H1 (cell line): ENCODE measurements around the gene RANBP6. TPM values are rescaled to one million over a fixed set of nuclear protein-coding genes. Genes with fewer than 3 reads are reported as not detected.

Source experiments
- CTCF ChIA-PET: fragments of 300-600 bp; sonication (Branson Sonifier 250); formaldehyde crosslinking; loops from one replicate; lab custom pipeline; 2021; ENCODE audit not compliant: partially characterized antibody; lab: Charles Lee
- POLR2A ChIA-PET: fragments of 300-600 bp; sonication (Branson Sonifier 250); formaldehyde crosslinking; loops from one replicate; lab custom pipeline; 2021; ENCODE audit warnings: inconsistent platforms; ENCODE audit not compliant: partially characterized antibody; lab: Charles Lee
- DNase-seq, 2 experiments: peaks; one replicate each; pipeline versions ENCODE4 v3.0.0 to v3.0.0-alpha.2; 2010 to 2022; ENCODE audit warnings: low spot score in 2 of 2, low read depth in 1 of 2, mixed read lengths in 1 of 2
- FAIRE-seq: peaks from 2 replicates; lab custom pipeline; 2011; peaks lifted over from hg19 to GRCh38; lab: Jason Lieb, UNC
- H2AFZ ChIP-seq: 2 replicates; pipeline ENCODE4 v1.8.1; 2012; ENCODE audit warnings: low read length, inconsistent platforms
- H2AK5ac ChIP-seq: 2 replicates; pipeline ENCODE4 v1.6.1; 2013; ENCODE audit warnings: low read depth, low read length
- H2BK120ac ChIP-seq: replicated peaks from 2 replicates; pipeline ENCODE3; 2013; ENCODE audit warnings: low read depth, low read length, inconsistent platforms
- H2BK12ac ChIP-seq: 2 replicates; pipeline ENCODE4 v1.6.1; 2013; ENCODE audit warnings: low read depth, low read length
- H2BK15ac ChIP-seq: 2 replicates; pipeline ENCODE4 v1.6.1; 2013; ENCODE audit warnings: low read length
- H2BK20ac ChIP-seq: 2 replicates; pipeline ENCODE4 v1.6.1; 2013; ENCODE audit warnings: low read length
- H2BK5ac ChIP-seq: 2 replicates; pipeline ENCODE4 v1.6.1; 2013; ENCODE audit warnings: low read depth, low read length
- H3K14ac ChIP-seq: 2 replicates; pipeline ENCODE4 v1.6.1; 2013; ENCODE audit warnings: inconsistent platforms; ENCODE audit not compliant: insufficient read length
- H3K18ac ChIP-seq: 2 replicates; pipeline ENCODE4 v1.6.1; 2013; ENCODE audit warnings: low read length; ENCODE audit errors: extremely low read depth
- H3K23ac ChIP-seq: 2 replicates; pipeline ENCODE4 v1.6.1; 2013; ENCODE audit warnings: inconsistent platforms; ENCODE audit not compliant: insufficient read length
- H3K23me2 ChIP-seq: 2 replicates; pipeline ENCODE4 v1.6.1; 2013; ENCODE audit warnings: low read depth, low read length
- H3K27ac ChIP-seq: 2 replicates; pipeline ENCODE4 v1.6.1; 2011; ENCODE audit warnings: low read depth, low read length, inconsistent platforms
- H3K27me3 ChIP-seq, 4 experiments: replicated peaks in 1 of 4; 1 replicate in 1 of 4; 2 replicates in 3 of 4; pipeline versions ENCODE4 v1.6.1 to v1.8.1; 2011 to 2013; ENCODE audit warnings: low read length in 3 of 4, mild to moderate bottlenecking in 3 of 4, inconsistent platforms in 2 of 4, mixed read lengths in 2 of 4, moderate library complexity in 1 of 4; ENCODE audit not compliant: control insufficient read depth in 3 of 4, insufficient read depth in 3 of 4; ENCODE audit errors: extremely low read depth in 1 of 4
- H3K36me3 ChIP-seq, 4 experiments: 2 replicates each; pipeline versions ENCODE4 v1.6.1 to v1.8.1; 2011 to 2013; ENCODE audit warnings: mild to moderate bottlenecking in 4 of 4, low read length in 3 of 4, moderate library complexity in 2 of 4, control low read depth in 1 of 4, inconsistent platforms in 1 of 4; ENCODE audit not compliant: insufficient read depth in 4 of 4, control insufficient read depth in 2 of 4
- H3K4ac ChIP-seq: replicated peaks from 2 replicates; pipeline ENCODE3; 2013; ENCODE audit warnings: low read length, low read depth, mixed read lengths, inconsistent platforms; ENCODE audit not compliant: insufficient read length
- H3K4me1 ChIP-seq, 4 experiments: replicated peaks in 1 of 4; 1 replicate in 1 of 4; 2 replicates in 3 of 4; pipeline versions ENCODE4 v1.6.1 to v1.8.1; 2011 to 2013; ENCODE audit warnings: low read length in 3 of 4, inconsistent platforms in 2 of 4, mixed read lengths in 1 of 4; ENCODE audit not compliant: insufficient read depth in 4 of 4, control insufficient read depth in 3 of 4
- H3K4me2 ChIP-seq, 2 experiments: 2 replicates each; pipeline versions ENCODE4 v1.6.1 to v1.8.1; 2011 to 2013; ENCODE audit warnings: low read depth in 2 of 2, low read length in 2 of 2, control low read depth in 1 of 2, inconsistent platforms in 1 of 2, mild to moderate bottlenecking in 1 of 2; ENCODE audit not compliant: insufficient read depth in 1 of 2
- H3K4me3 ChIP-seq, 4 experiments: fragments of 200-600, 300-600 bp in 1 of 4; sonication (generic), shearing (Covaris generic), sonication (Bioruptor Twin) in 1 of 4; 2 replicates each; pipeline versions ENCODE4 v1.5.1 to v1.8.1; 2011 to 2016; ENCODE audit warnings: low read length in 4 of 4, low read depth in 3 of 4, control low read depth in 2 of 4, inconsistent platforms in 2 of 4, mild to moderate bottlenecking in 2 of 4, mixed read lengths in 1 of 4, moderate library complexity in 1 of 4; ENCODE audit not compliant: insufficient read depth in 2 of 4; ENCODE audit errors: extremely low read depth in 1 of 4
- H3K56ac ChIP-seq: replicated peaks from 2 replicates; pipeline ENCODE3; 2013; ENCODE audit warnings: low read depth, mild to moderate bottlenecking, mixed read lengths, low read length, inconsistent platforms; ENCODE audit not compliant: insufficient read length
- H3K79me1 ChIP-seq: 2 replicates; pipeline ENCODE4 v1.6.1; 2013; ENCODE audit warnings: low read depth, low read length, control low read depth
- H3K79me2 ChIP-seq, 2 experiments: 2 replicates each; pipeline versions ENCODE4 v1.6.1 to v1.8.1; 2012 to 2013; ENCODE audit warnings: low read length in 2 of 2, mild to moderate bottlenecking in 2 of 2, inconsistent platforms in 1 of 2; ENCODE audit not compliant: insufficient read depth in 2 of 2, control insufficient read depth in 1 of 2
- H3K9ac ChIP-seq, 4 experiments: replicated peaks in 1 of 4; 1 replicate in 1 of 4; 2 replicates in 3 of 4; pipeline versions ENCODE4 v1.6.1 to v1.8.1; 2011 to 2013; ENCODE audit warnings: low read depth in 3 of 4, low read length in 3 of 4, control low read depth in 2 of 4, mild to moderate bottlenecking in 2 of 4, moderate library complexity in 2 of 4, inconsistent platforms in 1 of 4; ENCODE audit errors: extremely low read depth in 1 of 4
- H3K9me3 ChIP-seq, 2 experiments: 2 replicates each; pipeline versions ENCODE4 v1.6.1 to v1.8.1; 2012 to 2013; ENCODE audit warnings: mild to moderate bottlenecking in 2 of 2, moderate library complexity in 2 of 2, control low read depth in 1 of 2, inconsistent platforms in 1 of 2, low read depth in 1 of 2, low read length in 1 of 2, mixed read lengths in 1 of 2; ENCODE audit not compliant: insufficient read depth in 2 of 2
- H4K20me1 ChIP-seq, 2 experiments: replicated peaks in 1 of 2; 2 replicates each; pipeline versions ENCODE3 to v1.8.1; 2011 to 2013; ENCODE audit warnings: inconsistent platforms in 2 of 2, low read length in 2 of 2, mild to moderate bottlenecking in 1 of 2; ENCODE audit not compliant: insufficient read depth in 2 of 2, control insufficient read depth in 1 of 2
- H4K5ac ChIP-seq: 2 replicates; pipeline ENCODE4 v1.6.1; 2013; ENCODE audit warnings: low read length, low read depth, mixed read lengths, inconsistent platforms; ENCODE audit not compliant: insufficient read length
- H4K8ac ChIP-seq: 2 replicates; pipeline ENCODE4 v1.8.0; 2013; ENCODE audit warnings: mild to moderate bottlenecking, moderate library complexity, low read length, inconsistent platforms; ENCODE audit not compliant: insufficient read depth; ENCODE audit errors: extremely low read depth
- H4K91ac ChIP-seq: replicated peaks from 2 replicates; pipeline ENCODE3; 2013; ENCODE audit warnings: low read length, mixed read lengths, inconsistent platforms; ENCODE audit not compliant: insufficient read length
- CBX8 ChIP-seq: fragments of 300-800, 300-1000 bp; sonication (generic); IDR thresholded peaks from 2 replicates; pipeline ENCODE4 v1.7.1; 2016; ENCODE audit warnings: low read depth, low read length, borderline replicate concordance
- CTBP2 ChIP-seq: IDR thresholded peaks from 2 replicates; pipeline ENCODE4 v1.7.0; 2011; ENCODE audit warnings: borderline replicate concordance, mild to moderate bottlenecking, moderate library complexity, mixed read lengths, low read length; ENCODE audit not compliant: insufficient read depth, insufficient read length
- KDM1A ChIP-seq: fragments of 200-600, 300-600 bp; sonication (generic); IDR thresholded peaks from 2 replicates; pipeline ENCODE4 v1.7.1; 2016; ENCODE audit warnings: mild to moderate bottlenecking, low read length, borderline replicate concordance
- KDM4A ChIP-seq: IDR thresholded peaks from one replicate; pipeline ENCODE4 v1.7.1; 2012; ENCODE audit warnings: low read depth, mild to moderate bottlenecking, moderate library complexity, low read length, inconsistent platforms; ENCODE audit not compliant: severe bottlenecking
- MAFK ChIP-seq: IDR thresholded peaks from 2 replicates; pipeline ENCODE4 v1.6.1; 2012; ENCODE audit warnings: low read depth, mild to moderate bottlenecking, improper control_type of control experiment, low read length
- NANOG ChIP-seq: IDR thresholded peaks from 2 replicates; pipeline ENCODE4 v1.6.1; 2011; ENCODE audit warnings: low read length, low read depth, mild to moderate bottlenecking, inconsistent platforms; ENCODE audit not compliant: insufficient read depth, poor library complexity, severe bottlenecking
- RAD21 ChIP-seq, 2 experiments: IDR thresholded peaks in 1 of 2; conservative IDR thresholded peaks in 1 of 2; 2 replicates each; pipeline ENCODE4 v1.6.1; 2011; ENCODE audit warnings: low read depth in 2 of 2, low read length in 2 of 2, improper control_type of control experiment in 1 of 2, inconsistent platforms in 1 of 2, mild to moderate bottlenecking in 1 of 2, moderate library complexity in 1 of 2
- RBBP5 ChIP-seq: IDR thresholded peaks from 2 replicates; pipeline ENCODE4 v1.7.1; 2012; ENCODE audit warnings: low read depth, mild to moderate bottlenecking, inconsistent platforms, low read length, moderate library complexity, borderline replicate concordance
- SIX5 ChIP-seq: IDR thresholded peaks from 2 replicates; pipeline ENCODE4 v1.6.1; 2011; ENCODE audit warnings: mild to moderate bottlenecking, low read depth, low read length
- SP4 ChIP-seq: IDR thresholded peaks from 2 replicates; pipeline ENCODE4 v1.6.1; 2012; ENCODE audit warnings: low read length, inconsistent platforms
- SRF ChIP-seq: IDR thresholded peaks from 2 replicates; pipeline ENCODE4 v1.6.1; 2011; ENCODE audit warnings: mild to moderate bottlenecking, low read depth, low read length, moderate library complexity
- SUZ12 ChIP-seq: fragments of 200-600 bp; sonication (generic); IDR thresholded peaks from 2 replicates; pipeline ENCODE4 v1.6.1; 2012; ENCODE audit warnings: mild to moderate bottlenecking, inconsistent platforms, low read length, moderate library complexity, mixed read lengths
- ZNF274 ChIP-seq: IDR thresholded peaks from 2 replicates; pipeline ENCODE4 v1.7.0; 2012; ENCODE audit warnings: low read length, borderline replicate concordance; ENCODE audit errors: extremely low read depth
- WGBS, 2 experiments: shearing (Covaris generic) in 1 of 2; methylation state at CpG; one replicate each; pipeline versions ENCODE4 v1.1.6 to v1.1.7; 2013 to 2015; ENCODE audit warnings: low lambda C conversion rate in 2 of 2, mixed read lengths in 2 of 2, inconsistent platforms in 1 of 2, low coverage in 1 of 2, missing lambda C conversion rate in 1 of 2; ENCODE audit not compliant: insufficient replicate concordance in 2 of 2, insufficient coverage in 1 of 2, insufficient read length in 1 of 2; ENCODE audit errors: extremely low coverage in 1 of 2, missing lambda C conversion rate in 1 of 2; 5-methylcytosine and 5-hydroxymethylcytosine counted together
- polyA plus RNA-seq, 7 experiments: library from polyadenylated mRNA; depleted of rRNA in 3 of 7; stranded (reverse) in 5 of 7; unstranded in 2 of 7; fragments of >200 nt in 5 of 7; fragments of 200-250 nt in 2 of 7; gene quantifications; 1 replicate in 5 of 7; 2 replicates in 1 of 7; 4 replicates in 1 of 7; pipeline versions ENCODE4 v1.2.1 to v1.2.3, GENCODE V29; 2011 to 2013; ENCODE audit warnings: missing spikeins in 2 of 7, mixed read lengths in 2 of 7
- total RNA-seq: library from RNA; stranded (reverse); fragmentation: NEBNext Ultra II Directional; extraction: Animal tissue kit (Norgen Biotek cat#: 25700); gene quantifications from 2 replicates; pipeline ENCODE4 v1.2.1, GENCODE V29; 2021

Gene RANBP6
- total and polyA plus RNA-seq, 2 of the 8 experiments (the other 6 are each of a cell fraction or from before 2014, with no cell fraction given) = 5.7 to 18.8 TPM

DNA sequence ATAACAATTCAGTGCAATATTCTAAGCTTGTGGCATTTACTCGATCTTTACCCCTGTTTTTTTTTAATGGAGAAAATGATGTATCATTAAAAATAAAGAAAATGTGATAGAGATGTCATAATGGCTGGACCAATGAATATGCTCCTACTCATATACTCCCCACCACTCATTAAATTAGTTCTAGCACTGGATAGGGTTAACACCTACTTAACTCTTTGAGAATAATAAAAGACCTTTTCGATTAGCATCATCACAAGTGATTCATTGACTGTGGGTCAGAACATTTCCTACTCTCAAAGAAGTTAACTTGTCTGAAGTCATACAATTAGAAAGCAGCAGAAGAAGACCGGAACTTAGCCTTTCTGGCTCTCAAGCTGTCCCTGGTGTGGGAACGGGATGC is 31.6 kb upstream of the RANBP6 start:
- H3K79me2 ChIP-seq = no peaks in the 10 kb centered on the region
- H3K9me3 ChIP-seq = no peaks in the 10 kb centered on the region
- H2BK120ac ChIP-seq = no peak overlapping the region
- no peak overlapping the region for H2BK5ac ChIP-seq
- H2AK5ac ChIP-seq = no peak overlapping the region
- POLR2A ChIA-PET = no interaction called here
- H2BK12ac ChIP-seq = no peak overlapping the region
- H3K56ac ChIP-seq = no peak overlapping the region
- no peaks in the 10 kb centered on the region for H3K79me1 ChIP-seq
- H2BK20ac ChIP-seq = no peak overlapping the region
- H3K4ac ChIP-seq = no peak overlapping the region
- no peaks in the 10 kb centered on the region for H4K20me1 ChIP-seq
- no peaks in the 10 kb centered on the region for H3K27me3 ChIP-seq
- no peak overlapping the region for H3K27ac ChIP-seq
- CTCF ChIA-PET = interaction anchor here (0.6 to 4.2 kb wide), 3 partner anchors 23 to 570 kb away, joined by 4 to 31 read pairs (median 8); no protein-coding TSS in a partner anchor
- no peak overlapping the region for H2AFZ ChIP-seq
- no peak overlapping the region for H3K23ac ChIP-seq
- H3K4me3 ChIP-seq = no peak overlapping the region
- H3K4me2 ChIP-seq = no peak overlapping the region
- 83% methylated on average over 4 of the region's 4 CpGs; no CpG with 5 or more reads in 1 of the 2 experiments for WGBS, 2 experiments
- H3K23me2 ChIP-seq = no peaks in the 10 kb centered on the region; the same call in 1 of the 2 replicates
- no peak overlapping the region for H3K9ac ChIP-seq
- FAIRE-seq (no peak), DNase-seq (no peak)
- no peak overlapping the region for H4K91ac ChIP-seq
- H4K5ac ChIP-seq = no peak overlapping the region
- no peak overlapping the region for H2BK15ac ChIP-seq
- H4K8ac ChIP-seq = no peak overlapping the region
- H3K4me1 ChIP-seq = no peaks in the 10 kb centered on the region
- no peaks in the 10 kb centered on the region for H3K36me3 ChIP-seq
- H3K18ac ChIP-seq = no peak overlapping the region
- no peak overlapping the region for H3K14ac ChIP-seq
- TF ChIP-seq SP4 = no peak
- no peak for TF ChIP-seq CBX8
- TF ChIP-seq SUZ12 = no peak
- TF ChIP-seq RAD21 (IDR thresholded peaks at IDR 0.05 in 1 of 2, conservative IDR thresholded peaks at IDR 0.05 in 1 of 2; ENCODE audit: low read depth in 2 of 2, low read length in 2 of 2) = no peak
- TF ChIP-seq CTBP2 = no peak
- TF ChIP-seq ZNF274 = no peak
- TF ChIP-seq MAFK = no peak
- TF ChIP-seq KDM1A = no peak
- no peak for TF ChIP-seq SIX5
- TF ChIP-seq RBBP5 = no peak
- TF ChIP-seq SRF = no peak
- TF ChIP-seq NANOG = no peak
- TF ChIP-seq KDM4A = no peak
